Measurements from ENCODE around the gene DUSP15.

Gene DUSP15

DNA sequence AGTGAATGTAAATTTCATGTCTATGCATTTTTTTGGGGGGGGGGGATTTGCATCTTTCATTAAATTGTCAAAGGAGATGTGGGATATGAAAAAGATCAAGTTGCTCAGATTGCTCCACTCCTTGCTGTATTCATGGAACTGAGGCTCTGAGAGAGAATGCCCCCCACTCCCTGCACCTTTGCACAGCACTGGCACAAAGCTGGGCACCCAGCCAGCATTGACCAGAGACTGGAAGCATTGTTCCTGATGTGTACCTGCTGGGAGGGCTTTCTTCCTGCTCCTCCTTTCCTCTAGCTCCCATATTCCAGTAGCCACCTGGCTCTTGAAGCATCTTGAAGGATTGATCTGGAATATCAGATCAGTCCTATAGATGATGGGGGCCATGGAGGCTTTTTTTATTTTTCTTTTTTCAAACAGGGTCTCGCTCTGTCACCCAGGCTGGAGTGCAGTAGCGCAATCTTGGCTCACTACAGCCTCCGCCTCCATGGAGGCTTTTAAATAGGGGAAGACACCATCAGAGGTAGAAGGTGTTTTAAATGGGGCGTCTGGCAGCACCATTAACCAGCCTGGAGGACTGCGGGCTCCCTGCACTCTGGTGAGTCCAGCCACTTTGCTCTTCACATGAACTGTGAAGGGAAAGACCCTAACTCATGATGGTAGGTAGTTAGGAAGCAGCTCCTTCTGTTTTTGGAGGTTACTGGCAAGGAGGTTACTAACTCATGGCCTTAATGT is 10.9 kb downstream of the DUSP15 start:
- no peak for DNase-seq (ENCODE audit: insufficient read length, low spot score)
- FAIRE-seq: no peak
- TF ChIP-seq, protein P1, sequence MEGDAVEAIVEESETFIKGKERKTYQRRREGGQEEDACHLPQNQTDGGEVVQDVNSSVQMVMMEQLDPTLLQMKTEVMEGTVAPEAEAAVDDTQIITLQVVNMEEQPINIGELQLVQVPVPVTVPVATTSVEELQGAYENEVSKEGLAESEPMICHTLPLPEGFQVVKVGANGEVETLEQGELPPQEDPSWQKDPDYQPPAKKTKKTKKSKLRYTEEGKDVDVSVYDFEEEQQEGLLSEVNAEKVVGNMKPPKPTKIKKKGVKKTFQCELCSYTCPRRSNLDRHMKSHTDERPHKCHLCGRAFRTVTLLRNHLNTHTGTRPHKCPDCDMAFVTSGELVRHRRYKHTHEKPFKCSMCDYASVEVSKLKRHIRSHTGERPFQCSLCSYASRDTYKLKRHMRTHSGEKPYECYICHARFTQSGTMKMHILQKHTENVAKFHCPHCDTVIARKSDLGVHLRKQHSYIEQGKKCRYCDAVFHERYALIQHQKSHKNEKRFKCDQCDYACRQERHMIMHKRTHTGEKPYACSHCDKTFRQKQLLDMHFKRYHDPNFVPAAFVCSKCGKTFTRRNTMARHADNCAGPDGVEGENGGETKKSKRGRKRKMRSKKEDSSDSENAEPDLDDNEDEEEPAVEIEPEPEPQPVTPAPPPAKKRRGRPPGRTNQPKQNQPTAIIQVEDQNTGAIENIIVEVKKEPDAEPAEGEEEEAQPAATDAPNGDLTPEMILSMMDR (IDR thresholded peaks at IDR 0.05; ENCODE audit: insufficient read depth, missing control alignments): no peak

DNA sequence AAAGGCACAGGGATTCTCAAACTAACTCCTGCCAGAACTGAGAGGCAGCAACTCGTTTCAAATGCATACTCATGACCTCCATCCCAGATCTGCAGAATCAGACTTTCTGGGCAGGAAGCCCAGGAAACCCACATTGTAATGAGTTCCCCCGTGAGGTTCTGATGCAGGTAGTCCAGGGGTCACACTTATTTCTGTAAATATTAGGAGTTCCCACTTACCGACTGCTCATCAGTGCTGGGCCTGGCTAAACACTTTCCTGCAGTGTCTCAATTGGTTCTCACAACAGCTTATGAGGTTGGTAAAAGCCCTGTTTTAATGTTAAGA is 11.6 kb downstream of the DUSP15 start:
- TF ChIP-seq, protein P1 (IDR thresholded peaks at IDR 0.05; ENCODE audit: insufficient read depth, missing control alignments): no peak
- DNase-seq (ENCODE audit: insufficient read length, low spot score) (no peak), FAIRE-seq (no peak)

DNA sequence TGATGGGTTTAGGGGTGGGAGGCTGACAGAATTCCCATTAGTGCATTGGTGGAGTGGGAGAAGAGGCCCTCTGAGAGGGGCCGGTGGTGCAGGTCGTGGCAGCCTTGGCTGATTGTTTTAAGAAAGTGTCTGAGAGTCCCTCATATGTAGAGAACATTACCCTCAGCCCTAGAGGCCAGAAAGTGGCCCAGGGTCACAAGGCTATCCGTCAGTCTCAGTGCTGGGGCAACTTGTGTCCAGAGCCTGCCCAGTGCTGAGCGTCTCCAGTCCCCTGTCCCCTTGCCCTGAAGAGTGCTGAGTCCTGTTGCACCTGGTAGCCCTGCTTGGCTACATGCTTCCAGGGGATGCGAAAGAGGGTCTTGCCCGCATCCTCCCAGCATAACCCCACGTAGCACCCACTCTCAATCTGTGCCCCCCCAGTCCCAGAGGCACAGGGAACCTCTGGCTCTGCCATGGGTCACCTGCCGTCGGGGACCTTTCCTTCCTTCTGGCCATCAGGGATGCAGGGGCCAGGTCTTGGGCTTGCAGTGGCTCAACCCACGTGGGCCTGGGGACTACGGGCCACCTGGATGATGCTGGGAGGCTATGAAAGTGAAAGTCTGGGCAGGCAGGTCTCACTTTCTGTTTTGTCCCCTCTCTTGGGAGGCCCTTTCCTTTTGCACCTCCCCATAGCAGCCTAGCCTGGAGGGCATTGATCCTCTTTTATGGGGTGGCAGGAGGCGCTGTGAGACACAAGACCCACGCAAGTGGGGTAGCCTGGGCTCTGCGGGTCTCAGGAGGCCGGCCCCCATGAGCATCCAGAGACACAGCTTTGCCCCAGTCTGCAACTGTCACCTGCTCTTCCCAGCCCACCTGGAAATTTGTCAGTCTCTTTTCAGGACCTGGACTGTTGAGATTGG is 12.2 kb downstream of the DUSP15 start:
- TF ChIP-seq, protein P1 (IDR thresholded peaks at IDR 0.05; ENCODE audit: insufficient read depth, missing control alignments): no peak
- no peak for FAIRE-seq
- no peak for DNase-seq (ENCODE audit: insufficient read length, low spot score)

DNA sequence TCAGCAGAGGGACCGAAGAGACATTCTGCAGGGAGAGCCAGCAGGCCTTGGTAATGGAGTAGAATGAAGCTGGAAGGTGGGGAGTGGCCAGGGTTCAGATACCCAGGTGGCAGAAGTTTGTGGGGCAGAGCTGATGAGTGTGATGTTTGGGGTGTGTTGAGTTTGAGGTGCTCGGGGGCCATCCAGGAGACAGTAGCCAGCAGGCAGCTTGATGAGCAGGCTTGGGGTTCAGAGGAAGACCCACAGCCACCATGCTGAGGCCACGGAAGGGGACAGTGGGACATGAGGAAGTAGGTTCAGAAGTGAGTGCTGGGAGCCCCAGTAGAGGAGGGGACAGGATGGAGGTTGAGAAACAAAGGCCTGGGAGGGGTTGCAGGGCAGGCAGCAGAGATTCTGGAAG is 13.8 kb downstream of the DUSP15 start:
- FAIRE-seq (no peak), DNase-seq (ENCODE audit: insufficient read length, low spot score) (no peak)
- TF ChIP-seq, protein P1 (IDR thresholded peaks at IDR 0.05; ENCODE audit: insufficient read depth, missing control alignments): no peak

DNA sequence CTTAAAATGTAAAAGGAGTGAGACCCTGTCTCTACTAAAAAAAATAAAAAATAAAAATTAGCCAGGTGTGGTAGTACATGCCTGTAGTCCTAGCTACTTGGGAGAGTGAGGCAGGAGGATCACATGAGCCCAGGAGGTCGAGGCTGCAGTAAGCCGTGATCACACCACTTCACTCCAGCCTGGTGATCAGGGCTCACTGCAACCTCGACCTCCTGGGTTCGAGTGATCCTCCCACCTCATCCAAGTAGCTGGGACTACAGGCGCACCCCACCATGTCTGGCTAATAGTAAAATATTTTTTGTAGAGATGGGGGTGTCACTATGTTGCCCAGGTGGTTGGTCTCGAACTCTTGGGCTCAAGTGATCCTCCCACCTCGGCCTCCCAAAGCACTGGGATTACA is 16.8 kb downstream of the DUSP15 start:
- TF ChIP-seq, protein P1 (IDR thresholded peaks at IDR 0.05; ENCODE audit: insufficient read depth, missing control alignments): no peak
- no peak for FAIRE-seq
- DNase-seq (ENCODE audit: insufficient read length, low spot score): no peak

DNA sequence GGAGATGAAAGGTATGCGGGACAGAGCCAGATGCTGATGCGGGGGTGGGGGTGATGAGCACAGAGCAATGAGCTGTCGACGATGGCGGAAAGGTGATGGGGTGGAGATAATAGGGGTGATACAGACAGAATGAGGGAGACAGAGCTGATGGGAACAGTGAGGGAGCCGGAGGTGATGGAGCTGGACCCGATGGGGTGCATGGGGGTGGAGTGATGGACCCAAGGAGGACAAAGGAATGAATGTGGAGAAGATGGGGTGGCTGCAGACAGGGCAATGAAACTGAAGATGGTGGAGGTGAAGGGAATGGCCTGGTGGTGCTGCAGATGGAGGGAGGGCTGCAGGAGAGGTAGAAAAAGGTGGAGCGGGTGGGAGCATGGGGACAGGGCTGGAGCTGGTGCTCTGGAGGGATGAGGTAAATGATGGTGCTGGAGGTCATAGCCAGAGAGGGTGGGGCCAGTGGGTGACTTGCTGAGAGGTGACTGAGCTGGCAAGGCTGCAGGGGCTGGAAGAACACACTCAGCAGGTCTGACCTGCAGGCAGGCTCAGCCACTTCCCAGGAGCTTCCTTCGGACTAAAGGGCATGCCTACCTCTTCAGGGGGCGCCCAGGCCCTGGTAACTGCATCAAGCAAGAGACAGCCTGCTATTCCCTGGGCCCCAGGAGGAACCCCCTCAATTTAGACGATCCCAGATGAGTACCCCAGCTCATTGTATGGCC is 18.9 kb downstream of the DUSP15 start:
- FAIRE-seq (no peak), DNase-seq (ENCODE audit: insufficient read length, low spot score) (no peak)
- TF ChIP-seq, protein P1 (IDR thresholded peaks at IDR 0.05; ENCODE audit: insufficient read depth, missing control alignments): no peak
